Measurements from ENCODE around the gene EEF2K.

- TF ChIP-seq EZH2phosphoT487 (IDR thresholded peaks at IDR 0.05; ENCODE audit: borderline replicate concordance, low read length) (no peak), CTCF (IDR thresholded peaks at IDR 0.05; ENCODE audit: low read depth, low read length, poor library complexity, severe bottlenecking) (no peak)
Observed at GRCh38 chr16:22225060-22225459, 19.0 kb downstream of the EEF2K start.

Data from DOHH2 (cell line).